ENCODE data around the gene GRHL3.

GRHL3 gene

DNA sequence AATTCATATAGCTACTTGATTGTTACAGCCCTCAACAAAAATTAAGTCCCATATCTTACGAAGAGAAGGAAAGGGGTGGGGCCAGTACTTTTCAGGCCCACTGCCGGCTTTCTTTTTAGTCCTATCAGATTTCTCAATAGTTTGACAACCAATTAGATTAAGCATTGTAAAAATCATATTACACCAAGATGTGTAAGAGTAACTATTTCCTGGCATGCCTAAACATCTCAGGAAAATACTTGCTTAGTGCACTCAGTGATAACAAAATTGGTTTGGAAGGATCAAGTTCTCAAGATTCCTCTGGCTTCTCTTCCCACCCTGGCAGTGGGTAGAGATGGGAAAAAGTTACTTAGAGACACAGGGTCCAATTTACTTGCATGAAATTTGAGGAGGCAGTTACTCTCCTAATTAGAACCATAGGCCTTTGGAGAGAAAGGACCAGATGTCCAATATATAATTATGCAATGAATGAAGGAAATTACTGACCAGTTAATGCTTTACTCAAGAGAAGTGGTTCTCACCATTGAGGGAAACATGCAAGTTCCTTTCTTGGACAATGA, 64.3 kb downstream of the GRHL3 start:
- H3K27ac ChIP-seq (ENCODE audit: low read depth, low read length) = no peak overlapping the region
- peaks cover 0 to 10% of the 10 kb centered on the region in 2 donors for H3K36me3 ChIP-seq (ENCODE audit: control insufficient read depth in 1 of 2, insufficient read depth in 2 of 2, low read length in 2 of 2)
- H3K4me3 ChIP-seq (ENCODE audit: low read depth in 1 of 2, low read length in 2 of 2) = no peak overlapping the region
- H3K9me3 ChIP-seq (ENCODE audit: control insufficient read depth in 1 of 2, low read length in 2 of 2) = no peaks in the 10 kb centered on the region
- H3K27me3 ChIP-seq (ENCODE audit: control insufficient read depth in 1 of 2, insufficient read depth in 2 of 2, low read length in 2 of 2) = no peaks in the 10 kb centered on the region
- peaks cover 15 to 18% of the 10 kb centered on the region in 2 donors for H3K4me1 ChIP-seq (ENCODE audit: control insufficient read depth in 1 of 2, insufficient read depth in 2 of 2, low read length in 2 of 2)
- no peak overlapping the region for H3K9ac ChIP-seq (ENCODE audit: low read depth in 1 of 2, low read length in 2 of 2)

- H3K27me3 ChIP-seq (ENCODE audit: control insufficient read depth in 1 of 2, insufficient read depth in 2 of 2, low read length in 2 of 2) = no peaks in the 10 kb centered on the region
- peaks cover 15 to 18% of the 10 kb centered on the region in 2 donors for H3K4me1 ChIP-seq (ENCODE audit: control insufficient read depth in 1 of 2, insufficient read depth in 2 of 2, low read length in 2 of 2)
- no peak overlapping the region for H3K27ac ChIP-seq (ENCODE audit: low read depth, low read length)
Measured at GRCh38 chr1:24384251-24385090, 65.3 kb downstream of the GRHL3 start.

DNA sequence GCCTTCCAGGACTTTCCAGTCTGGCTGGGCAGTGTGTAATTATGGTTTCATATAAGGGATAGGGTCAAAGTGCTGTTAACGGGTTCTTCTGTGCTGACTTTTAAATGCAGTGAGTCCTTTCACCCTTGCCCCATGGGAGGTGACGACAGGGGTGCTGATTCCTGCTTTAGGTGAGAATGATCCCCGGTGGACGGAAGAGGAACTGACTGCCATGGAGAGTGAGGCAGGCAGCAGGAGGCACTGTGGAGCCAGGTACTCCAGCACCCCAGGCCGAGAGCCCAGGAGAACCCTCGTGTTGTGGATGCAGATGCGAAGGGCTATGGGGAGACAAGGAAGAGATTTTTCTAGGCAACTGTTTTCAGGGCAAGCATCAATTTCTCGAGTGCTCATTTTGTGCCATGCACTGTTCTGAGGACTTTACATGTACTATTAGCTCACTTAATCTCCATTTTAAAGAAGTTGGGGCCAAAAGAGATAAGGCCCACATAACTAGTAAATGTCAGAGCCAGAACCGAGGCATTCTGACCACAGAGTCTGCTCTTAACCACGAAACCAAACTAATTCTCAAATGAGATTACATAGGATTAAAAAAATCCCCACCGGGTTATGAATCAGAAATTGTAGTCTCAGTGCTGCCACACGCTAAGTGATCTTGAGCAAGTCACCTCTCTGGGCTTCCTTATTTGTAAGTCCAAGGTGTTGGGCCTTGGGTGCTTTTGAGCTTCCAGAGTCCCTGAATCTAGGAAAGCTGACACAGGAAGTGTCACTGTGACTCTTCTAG, 66.2 kb downstream of the GRHL3 start:
- Histone ChIP-seq H3K4me3 (ENCODE audit: low read depth in 1 of 2, low read length in 2 of 2) (no peak overlapping the region), H3K36me3 (ENCODE audit: control insufficient read depth in 1 of 2, insufficient read depth in 2 of 2, low read length in 2 of 2) (peaks cover 0 to 6% of the 10 kb centered on the region in 2 donors), H3K27me3 (ENCODE audit: control insufficient read depth in 1 of 2, insufficient read depth in 2 of 2, low read length in 2 of 2) (no peaks in the 10 kb centered on the region), H3K4me1 (ENCODE audit: control insufficient read depth in 1 of 2, insufficient read depth in 2 of 2, low read length in 2 of 2) (peaks cover 15 to 18% of the 10 kb centered on the region in 2 donors), H3K27ac (ENCODE audit: low read depth, low read length) (no peak overlapping the region), H3K9ac (ENCODE audit: low read depth in 1 of 2, low read length in 2 of 2) (no peak overlapping the region), H3K9me3 (ENCODE audit: control insufficient read depth in 1 of 2, low read length in 2 of 2) (no peaks in the 10 kb centered on the region)

More at GRCh38 chr1:24384251-24385090, 65.3 kb downstream of the GRHL3 start:
- no peaks in the 10 kb centered on the region for H3K9me3 ChIP-seq (ENCODE audit: control insufficient read depth in 1 of 2, low read length in 2 of 2)
- no peak overlapping the region for H3K9ac ChIP-seq (ENCODE audit: low read depth in 1 of 2, low read length in 2 of 2)
- H3K4me3 ChIP-seq (ENCODE audit: low read depth in 1 of 2, low read length in 2 of 2) = peak overlapping the region in 1 of 2 donors; percentile 20
- peaks cover 0 to 6% of the 10 kb centered on the region in 2 donors for H3K36me3 ChIP-seq (ENCODE audit: control insufficient read depth in 1 of 2, insufficient read depth in 2 of 2, low read length in 2 of 2)

- peaks cover 15 to 22% of the 10 kb centered on the region in 2 donors for H3K4me1 ChIP-seq (ENCODE audit: control insufficient read depth in 1 of 2, insufficient read depth in 2 of 2, low read length in 2 of 2)
- peaks cover 0 to 6% of the 10 kb centered on the region in 2 donors for H3K36me3 ChIP-seq (ENCODE audit: control insufficient read depth in 1 of 2, insufficient read depth in 2 of 2, low read length in 2 of 2)
- no peak overlapping the region for H3K27ac ChIP-seq (ENCODE audit: low read depth, low read length)
- H3K4me3 ChIP-seq (ENCODE audit: low read depth in 1 of 2, low read length in 2 of 2) = no peak overlapping the region
- no peaks in the 10 kb centered on the region for H3K27me3 ChIP-seq (ENCODE audit: control insufficient read depth in 1 of 2, insufficient read depth in 2 of 2, low read length in 2 of 2)
- H3K9me3 ChIP-seq (ENCODE audit: control insufficient read depth in 1 of 2, low read length in 2 of 2) = no peaks in the 10 kb centered on the region
- H3K9ac ChIP-seq (ENCODE audit: low read depth in 1 of 2, low read length in 2 of 2) = no peak overlapping the region
Measured at GRCh38 chr1:24386241-24386640, 67.1 kb downstream of the GRHL3 start.

- Histone ChIP-seq H3K9me3 (ENCODE audit: control insufficient read depth in 1 of 2, low read length in 2 of 2) (no peaks in the 10 kb centered on the region), H3K4me1 (ENCODE audit: control insufficient read depth in 1 of 2, insufficient read depth in 2 of 2, low read length in 2 of 2) (peaks cover 21 to 28% of the 10 kb centered on the region in 2 donors), H3K27ac (ENCODE audit: low read depth, low read length) (no peak overlapping the region), H3K9ac (ENCODE audit: low read depth in 1 of 2, low read length in 2 of 2) (no peak overlapping the region), H3K27me3 (ENCODE audit: control insufficient read depth in 1 of 2, insufficient read depth in 2 of 2, low read length in 2 of 2) (no peaks in the 10 kb centered on the region), H3K36me3 (ENCODE audit: control insufficient read depth in 1 of 2, insufficient read depth in 2 of 2, low read length in 2 of 2) (peaks cover 0 to 5% of the 10 kb centered on the region in 2 donors), H3K4me3 (ENCODE audit: low read depth in 1 of 2, low read length in 2 of 2) (no peak overlapping the region)
Measured at GRCh38 chr1:24386931-24387330, 67.8 kb downstream of the GRHL3 start.

GRCh38 chr1:24387636-24388175, 68.5 kb downstream of the GRHL3 start:
- Histone ChIP-seq H3K27me3 (ENCODE audit: control insufficient read depth in 1 of 2, insufficient read depth in 2 of 2, low read length in 2 of 2) (no peaks in the 10 kb centered on the region), H3K4me1 (ENCODE audit: control insufficient read depth in 1 of 2, insufficient read depth in 2 of 2, low read length in 2 of 2) (peaks cover 28 to 36% of the 10 kb centered on the region in 2 donors), H3K36me3 (ENCODE audit: control insufficient read depth in 1 of 2, insufficient read depth in 2 of 2, low read length in 2 of 2) (no peaks in the 10 kb centered on the region), H3K9ac (ENCODE audit: low read depth in 1 of 2, low read length in 2 of 2) (no peak overlapping the region), H3K4me3 (ENCODE audit: low read depth in 1 of 2, low read length in 2 of 2) (no peak overlapping the region), H3K9me3 (ENCODE audit: control insufficient read depth in 1 of 2, low read length in 2 of 2) (no peaks in the 10 kb centered on the region), H3K27ac (ENCODE audit: low read depth, low read length) (no peak overlapping the region)

GRCh38 chr1:24388331-24388885, 69.3 kb downstream of the GRHL3 start:
- no peak overlapping the region for H3K4me3 ChIP-seq (ENCODE audit: low read depth in 1 of 2, low read length in 2 of 2)
- no peaks in the 10 kb centered on the region for H3K36me3 ChIP-seq (ENCODE audit: control insufficient read depth in 1 of 2, insufficient read depth in 2 of 2, low read length in 2 of 2)
- peaks cover 28 to 37% of the 10 kb centered on the region in 2 donors for H3K4me1 ChIP-seq (ENCODE audit: control insufficient read depth in 1 of 2, insufficient read depth in 2 of 2, low read length in 2 of 2)
- no peak overlapping the region for H3K9ac ChIP-seq (ENCODE audit: low read depth in 1 of 2, low read length in 2 of 2)
- no peaks in the 10 kb centered on the region for H3K9me3 ChIP-seq (ENCODE audit: control insufficient read depth in 1 of 2, low read length in 2 of 2)
- H3K27ac ChIP-seq (ENCODE audit: low read depth, low read length) = no peak overlapping the region
- H3K27me3 ChIP-seq (ENCODE audit: control insufficient read depth in 1 of 2, insufficient read depth in 2 of 2, low read length in 2 of 2) = no peaks in the 10 kb centered on the region

- H3K4me1 ChIP-seq (ENCODE audit: control insufficient read depth in 1 of 2, insufficient read depth in 2 of 2, low read length in 2 of 2) = peaks cover 23 to 33% of the 10 kb centered on the region in 2 donors
- no peak overlapping the region for H3K27ac ChIP-seq (ENCODE audit: low read depth, low read length)
- H3K9me3 ChIP-seq (ENCODE audit: control insufficient read depth in 1 of 2, low read length in 2 of 2) = no peaks in the 10 kb centered on the region
- no peak overlapping the region for H3K9ac ChIP-seq (ENCODE audit: low read depth in 1 of 2, low read length in 2 of 2)
- no peak overlapping the region for H3K4me3 ChIP-seq (ENCODE audit: low read depth in 1 of 2, low read length in 2 of 2)
- H3K27me3 ChIP-seq (ENCODE audit: control insufficient read depth in 1 of 2, insufficient read depth in 2 of 2, low read length in 2 of 2) = no peaks in the 10 kb centered on the region
- no peaks in the 10 kb centered on the region for H3K36me3 ChIP-seq (ENCODE audit: control insufficient read depth in 1 of 2, insufficient read depth in 2 of 2, low read length in 2 of 2)
Measured at GRCh38 chr1:24389231-24389678, 70.1 kb downstream of the GRHL3 start.

- no peaks in the 10 kb centered on the region for H3K9me3 ChIP-seq (ENCODE audit: control insufficient read depth in 1 of 2, low read length in 2 of 2)
- H3K4me3 ChIP-seq (ENCODE audit: low read depth in 1 of 2, low read length in 2 of 2) = peak overlapping the region; percentile 48 to 51
- peaks cover 13 to 19% of the 10 kb centered on the region in 2 donors for H3K4me1 ChIP-seq (ENCODE audit: control insufficient read depth in 1 of 2, insufficient read depth in 2 of 2, low read length in 2 of 2)
- no peaks in the 10 kb centered on the region for H3K27me3 ChIP-seq (ENCODE audit: control insufficient read depth in 1 of 2, insufficient read depth in 2 of 2, low read length in 2 of 2)
- H3K27ac ChIP-seq (ENCODE audit: low read depth, low read length) = peak overlapping the region; percentile 11
- peak overlapping the region; percentile 28 to 62 for H3K9ac ChIP-seq (ENCODE audit: low read depth in 1 of 2, low read length in 2 of 2)
- no peaks in the 10 kb centered on the region for H3K36me3 ChIP-seq (ENCODE audit: control insufficient read depth in 1 of 2, insufficient read depth in 2 of 2, low read length in 2 of 2)
Measured at GRCh38 chr1:24390924-24391782, 72.0 kb downstream of the GRHL3 start.

Data from duodenal mucosa (tissue), 2 donors.